Kidney (tissue), 14 donors: ENCODE measurements around the gene LINGO1. TPM values are rescaled to one million over a fixed set of nuclear protein-coding genes. Genes with fewer than 3 reads are reported as not detected.

ENCODE experiments used
- DNase-seq, 5 donors: peaks; one replicate each; pipeline ENCODE4 v3.0.0-alpha.2; 2013 to 2020
- FAIRE-seq: peaks from 2 replicates; lab custom pipeline; 2012; peaks lifted over from hg19 to GRCh38; lab: Jason Lieb, UNC
- H3K27ac ChIP-seq, 2 donors: one replicate each; pipeline ENCODE4 v1.7.0; 2013; ENCODE audit warnings: low read depth in 2 of 2, low read length in 2 of 2, inconsistent platforms in 1 of 2
- H3K27me3 ChIP-seq: one replicate; pipeline ENCODE4 v1.7.1; 2013; ENCODE audit warnings: low read length, inconsistent platforms; ENCODE audit not compliant: control insufficient read depth, insufficient read depth
- H3K36me3 ChIP-seq, 3 donors: one replicate each; pipeline versions ENCODE4 v1.7.0 to v1.7.1; 2013; ENCODE audit warnings: low read length in 3 of 3, control low read depth in 1 of 3, inconsistent platforms in 1 of 3; ENCODE audit not compliant: insufficient read depth in 3 of 3, control insufficient read depth in 2 of 3
- H3K4me1 ChIP-seq, 3 donors: one replicate each; pipeline versions ENCODE4 v1.7.0 to v1.7.1; 2013; ENCODE audit warnings: low read length in 3 of 3, inconsistent platforms in 1 of 3, low read depth in 1 of 3; ENCODE audit not compliant: control insufficient read depth in 2 of 3, insufficient read depth in 2 of 3
- H3K4me3 ChIP-seq, 3 donors: one replicate each; pipeline versions ENCODE4 v1.7.0 to v1.8.1; 2013; ENCODE audit warnings: low read length in 3 of 3, control low read depth in 1 of 3, inconsistent platforms in 1 of 3
- H3K9ac ChIP-seq, 3 donors: one replicate each; pipeline versions ENCODE4 v1.7.0 to v1.7.1; 2013; ENCODE audit warnings: low read length in 3 of 3, control low read depth in 1 of 3, inconsistent platforms in 1 of 3
- H3K9me3 ChIP-seq, 3 donors: one replicate each; pipeline versions ENCODE4 v1.7.0 to v1.7.1; 2013; ENCODE audit warnings: low read length in 3 of 3, control low read depth in 1 of 3, inconsistent platforms in 1 of 3; ENCODE audit not compliant: control insufficient read depth in 2 of 3, insufficient read depth in 1 of 3
- CTCF ChIP-seq: IDR thresholded peaks from 3 replicates; pipeline ENCODE4 v1.5.1; 2012; ENCODE audit warnings: mild to moderate bottlenecking, moderate library complexity, borderline replicate concordance; ENCODE audit not compliant: insufficient read depth; ENCODE audit errors: extremely low read depth
- intact Hi-C: fragments of 100-400 bp; cut with DNase I; formaldehyde crosslinking; loops from one replicate; pipeline ENCODE4 v1.11.1; 2022
- polyA plus RNA-seq: library from polyadenylated mRNA; stranded (reverse); fragments of 350-450 nt; fragmentation: Illumina TruSeq; extraction: RNeasy Lipid Tissue Mini Kit (QIAGEN cat#74804); gene quantifications from one replicate; pipeline ENCODE4 v1.2.3, GENCODE V29; 2014; ENCODE audit warnings: low read depth, low replicate concordance; ENCODE audit not compliant: insufficient read depth
- total RNA-seq: library from RNA; stranded (reverse); fragmentation: NEBNext Ultra II Directional; extraction: Animal tissue kit (Norgen Biotek cat#: 25700); gene quantifications from one replicate; pipeline ENCODE4 v1.2.1, GENCODE V29; 2021
- donor health status: control.
- donor health status: control.
- donor health status: control.
- donor health status: control.
- donor health status: control.
- donor health status: DM: yes; HTN: yes; CAD: no.
- donor health status: Normal renal cell carcinoma (clear cell type).

The LINGO1 gene
- total and polyA plus RNA-seq, 2 donors from 2014 or later = 3.9 to 6.8 TPM

- no peak for TF ChIP-seq CTCF
- Histone ChIP-seq H3K4me1 (peaks cover 0 to 3% (median 0%) of the 10 kb centered on the region in 3 donors), H3K27me3 (no peaks in the 10 kb centered on the region), H3K4me3 (no peak overlapping the region), H3K9ac (no peak overlapping the region), H3K9me3 (peaks cover 0 to 3% (median 0%) of the 10 kb centered on the region in 3 donors), H3K27ac (no peak overlapping the region), H3K36me3 (no peaks in the 10 kb centered on the region)
- intact Hi-C loops = no loop called here
- no peak for FAIRE-seq
- no peak for DNase-seq
These were observed 4.7 kb downstream of the LINGO1 start for GRCh38 chr15:77628010-77628409.

DNA sequence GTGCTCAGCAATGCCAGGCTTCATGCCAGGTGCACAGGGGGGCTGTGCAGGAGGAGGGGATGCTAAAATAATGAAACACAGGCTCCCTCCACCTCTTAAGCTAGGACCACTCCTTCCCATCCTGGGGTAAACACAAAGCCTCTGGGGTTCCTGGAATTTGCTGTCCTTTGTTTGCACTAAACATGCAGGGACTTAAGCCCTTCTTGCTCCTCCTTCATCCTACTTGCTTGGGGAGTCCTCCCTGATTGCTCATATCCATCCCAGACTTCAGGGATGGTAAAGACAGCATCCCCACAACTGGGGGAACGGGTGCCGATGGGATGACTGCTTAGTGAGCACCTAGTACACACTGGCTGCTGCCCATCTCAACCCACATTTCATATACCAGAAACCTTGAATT, 5.1 kb downstream of the LINGO1 start:
- Histone ChIP-seq H3K4me1 (peaks cover 0 to 2% (median 0%) of the 10 kb centered on the region in 3 donors), H3K9me3 (peaks cover 0 to 3% (median 0%) of the 10 kb centered on the region in 3 donors), H3K36me3 (no peaks in the 10 kb centered on the region), H3K4me3 (no peak overlapping the region), H3K9ac (no peak overlapping the region), H3K27ac (no peak overlapping the region), H3K27me3 (no peaks in the 10 kb centered on the region)
- TF ChIP-seq CTCF = no peak
- no peak for FAIRE-seq
- no peak for DNase-seq
- intact Hi-C loops = no loop called here

DNA sequence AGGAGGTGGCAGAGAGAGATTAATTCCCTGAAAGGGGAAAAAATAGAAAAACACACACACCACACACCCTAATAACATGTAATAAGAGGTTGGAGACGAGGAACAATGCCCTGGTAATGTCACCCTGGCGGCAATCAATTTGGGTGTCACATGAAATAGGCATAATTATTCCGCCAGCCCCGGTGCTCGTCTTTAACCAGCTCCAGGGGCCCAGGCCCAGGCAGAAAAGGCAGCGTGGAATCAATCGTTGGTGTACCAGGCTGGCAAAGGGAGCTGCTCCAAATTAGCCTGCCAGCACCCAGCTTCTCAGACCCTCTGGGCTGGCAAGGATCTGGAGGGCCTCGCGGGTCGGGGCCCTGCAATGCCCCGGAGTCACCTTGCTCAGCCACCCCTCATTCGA, 5.6 kb downstream of the LINGO1 start:
- TF ChIP-seq CTCF = no peak
- Histone ChIP-seq H3K9me3 (peaks cover 0 to 3% (median 0%) of the 10 kb centered on the region in 3 donors), H3K27ac (no peak overlapping the region), H3K9ac (no peak overlapping the region), H3K4me3 (no peak overlapping the region), H3K27me3 (no peaks in the 10 kb centered on the region), H3K4me1 (peaks cover 0 to 2% (median 0%) of the 10 kb centered on the region in 3 donors), H3K36me3 (no peaks in the 10 kb centered on the region)
- no peak for FAIRE-seq
- intact Hi-C loops = no loop called here
- DNase-seq = no peak

GRCh38 chr15:77626002-77626401, 6.7 kb downstream of the LINGO1 start:
- Histone ChIP-seq H3K27ac (no peak overlapping the region), H3K36me3 (no peaks in the 10 kb centered on the region), H3K4me1 (peaks cover 0 to 2% (median 0%) of the 10 kb centered on the region in 3 donors), H3K27me3 (no peaks in the 10 kb centered on the region), H3K4me3 (no peak overlapping the region), H3K9me3 (peaks cover 0 to 3% (median 0%) of the 10 kb centered on the region in 3 donors), H3K9ac (no peak overlapping the region)
- no peak for TF ChIP-seq CTCF
- no peak for DNase-seq
- no peak for FAIRE-seq
- intact Hi-C loops = no loop called here
